Cerebellar cortex (tissue), 1 donor: ENCODE results near the gene MX1.
A peak's percentile ranks its signal among the peaks of the same experiment; 100 is the strongest.

Experiments used
- DNase-seq: peaks from one replicate; pipeline ENCODE4 v3.0.0-alpha.2; 2015; ENCODE audit warnings: low spot score

MX1 gene, protein sequence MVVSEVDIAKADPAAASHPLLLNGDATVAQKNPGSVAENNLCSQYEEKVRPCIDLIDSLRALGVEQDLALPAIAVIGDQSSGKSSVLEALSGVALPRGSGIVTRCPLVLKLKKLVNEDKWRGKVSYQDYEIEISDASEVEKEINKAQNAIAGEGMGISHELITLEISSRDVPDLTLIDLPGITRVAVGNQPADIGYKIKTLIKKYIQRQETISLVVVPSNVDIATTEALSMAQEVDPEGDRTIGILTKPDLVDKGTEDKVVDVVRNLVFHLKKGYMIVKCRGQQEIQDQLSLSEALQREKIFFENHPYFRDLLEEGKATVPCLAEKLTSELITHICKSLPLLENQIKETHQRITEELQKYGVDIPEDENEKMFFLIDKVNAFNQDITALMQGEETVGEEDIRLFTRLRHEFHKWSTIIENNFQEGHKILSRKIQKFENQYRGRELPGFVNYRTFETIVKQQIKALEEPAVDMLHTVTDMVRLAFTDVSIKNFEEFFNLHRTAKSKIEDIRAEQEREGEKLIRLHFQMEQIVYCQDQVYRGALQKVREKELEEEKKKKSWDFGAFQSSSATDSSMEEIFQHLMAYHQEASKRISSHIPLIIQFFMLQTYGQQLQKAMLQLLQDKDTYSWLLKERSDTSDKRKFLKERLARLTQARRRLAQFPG

DNA sequence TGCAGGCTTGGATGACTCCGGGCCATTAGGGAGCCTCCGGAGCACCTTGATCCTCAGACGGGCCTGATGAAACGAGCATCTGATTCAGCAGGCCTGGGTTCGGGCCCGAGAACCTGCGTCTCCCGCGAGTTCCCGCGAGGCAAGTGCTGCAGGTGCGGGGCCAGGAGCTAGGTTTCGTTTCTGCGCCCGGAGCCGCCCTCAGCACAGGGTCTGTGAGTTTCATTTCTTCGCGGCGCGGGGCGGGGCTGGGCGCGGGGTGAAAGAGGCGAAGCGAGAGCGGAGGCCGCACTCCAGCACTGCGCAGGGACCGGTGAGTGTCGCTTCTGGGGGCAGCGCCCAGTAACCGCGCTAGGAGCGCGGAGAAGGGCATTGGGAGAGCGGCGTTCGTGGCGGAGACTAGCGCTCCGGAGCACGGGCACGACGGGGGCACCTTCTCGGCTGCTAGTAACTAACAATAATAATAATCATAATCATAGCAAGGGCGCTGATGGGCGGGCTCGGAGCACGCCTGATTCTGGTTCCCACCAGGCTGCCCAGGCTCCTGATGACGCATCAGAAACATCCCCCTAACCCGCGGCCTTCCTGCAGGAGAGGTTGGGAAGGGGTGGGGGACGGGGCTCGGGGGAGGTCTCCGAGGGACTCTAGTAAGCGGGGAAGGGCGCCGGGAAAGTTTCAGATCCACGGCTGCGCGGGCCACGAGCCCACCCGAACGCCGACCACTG is at the start of gene MX1:
Gene MX1 (plus strand): TSS at position 286 of the 722 bp plus-strand sequence. CDS start 5,832 bp downstream, outside the sequence.
- DNase-seq, result peak; percentile 2

DNA sequence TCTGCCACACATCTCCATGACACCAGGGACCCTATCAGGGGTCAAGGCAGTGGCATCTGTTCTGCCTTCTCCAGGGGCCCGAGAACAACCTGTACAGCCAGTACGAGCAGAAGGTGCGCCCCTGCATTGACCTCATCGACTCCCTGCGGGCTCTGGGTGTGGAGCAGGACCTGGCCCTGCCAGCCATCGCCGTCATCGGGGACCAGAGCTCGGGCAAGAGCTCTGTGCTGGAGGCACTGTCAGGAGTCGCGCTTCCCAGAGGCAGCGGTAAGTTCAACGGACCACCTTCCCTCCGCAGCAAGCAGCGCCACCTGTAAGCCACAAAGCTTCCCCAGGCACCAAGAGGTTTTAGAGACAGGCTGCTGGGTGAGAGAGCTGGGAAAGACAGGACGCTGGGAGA is 48.3 kb upstream of the MX1 start:
- no peak for DNase-seq

DNA sequence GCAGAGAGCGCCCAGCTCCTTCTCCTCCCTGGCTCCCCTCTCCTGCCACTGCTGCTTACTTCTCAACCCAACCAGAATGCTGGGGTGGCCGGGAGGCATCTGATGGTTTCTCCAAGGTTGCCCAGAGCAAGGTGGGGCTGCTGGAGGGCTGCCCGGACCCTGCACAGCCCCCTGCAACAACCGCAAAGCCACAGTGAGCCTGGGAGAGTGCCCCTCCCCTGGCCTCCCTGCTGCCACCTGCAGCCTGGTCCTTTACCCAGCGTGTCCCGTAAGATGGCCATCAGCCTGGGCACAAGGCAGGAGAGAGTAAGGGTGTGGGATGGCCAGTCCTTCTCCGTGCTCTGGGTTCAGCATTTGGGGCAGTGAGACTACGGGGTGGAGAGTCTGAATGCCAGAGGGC is 47.2 kb upstream of the MX1 start:
- DNase-seq, result no peak

DNA sequence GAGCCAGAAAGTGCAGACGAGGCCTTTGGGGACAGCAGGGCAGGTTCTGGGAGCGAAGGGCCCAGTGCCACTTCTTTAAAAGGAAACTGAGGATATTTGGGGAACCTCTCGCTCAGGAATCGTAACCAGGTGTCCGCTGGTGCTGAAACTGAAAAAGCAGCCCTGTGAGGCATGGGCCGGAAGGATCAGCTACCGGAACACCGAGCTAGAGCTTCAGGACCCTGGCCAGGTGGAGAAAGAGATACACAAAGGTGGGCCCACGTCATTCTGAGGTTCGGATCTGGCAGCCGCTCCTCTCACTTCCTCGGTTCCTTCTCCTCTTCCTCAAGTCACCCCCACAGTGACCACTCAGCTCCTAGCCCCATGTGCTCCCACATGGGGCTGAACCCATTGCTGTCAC is 46.1 kb upstream of the MX1 start:
- DNase-seq, result no peak

DNA sequence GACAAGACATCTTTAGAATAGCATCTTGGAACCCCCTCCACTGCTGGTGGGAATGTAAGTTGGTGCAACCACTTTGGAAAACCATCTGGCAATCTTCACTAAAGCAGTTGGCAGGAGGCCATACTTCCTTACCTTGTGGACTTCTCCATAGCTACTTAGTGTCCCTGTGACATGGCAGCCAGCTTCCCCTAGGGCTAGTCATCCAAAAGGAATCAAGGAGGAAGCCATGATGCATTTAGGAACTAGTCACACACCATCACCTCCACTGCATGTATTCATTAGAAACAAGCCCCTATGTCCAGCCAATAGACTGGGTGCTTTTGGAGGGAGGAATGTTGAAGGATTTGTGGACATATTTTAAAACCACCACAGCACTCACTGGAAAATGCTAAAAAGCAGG is 44.3 kb upstream of the MX1 start:
- no peak for DNase-seq

DNA sequence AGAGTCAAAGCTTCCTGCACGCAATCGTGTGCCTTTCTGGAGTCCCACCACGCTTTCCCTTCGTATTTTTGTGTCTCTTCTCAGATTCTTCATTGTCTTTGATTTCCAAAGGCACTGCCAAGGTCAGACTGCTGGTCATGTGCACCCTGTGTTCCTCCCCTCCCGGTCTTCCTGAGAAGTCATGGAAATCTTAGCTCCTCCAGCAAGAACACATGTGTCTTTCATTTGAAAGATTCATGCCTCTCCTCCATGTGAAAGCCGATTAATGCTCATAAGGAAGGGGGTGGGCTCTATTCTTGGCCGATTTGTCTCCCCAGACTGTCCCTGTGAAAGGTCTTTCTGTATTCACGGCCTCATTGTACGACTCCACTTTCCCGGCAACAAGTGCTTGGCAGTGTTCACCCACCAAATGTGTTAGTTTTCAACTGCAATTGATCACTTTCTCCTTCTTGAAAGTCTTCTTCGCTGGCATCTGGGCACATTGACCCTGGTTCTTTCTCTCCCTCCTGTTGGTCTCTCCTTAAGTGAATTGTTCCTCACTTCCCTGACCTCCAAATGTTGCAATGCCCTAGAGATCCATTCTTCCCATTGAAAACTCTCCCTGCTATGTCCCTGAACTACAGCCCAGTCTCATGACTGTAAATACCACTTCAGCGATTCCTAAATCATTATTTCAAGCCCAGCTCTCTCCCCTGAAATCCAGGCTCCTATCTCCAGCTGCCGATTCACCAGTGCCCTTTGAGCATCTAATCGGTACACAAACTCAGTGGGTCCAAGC is 38.8 kb upstream of the MX1 start:
- no peak for DNase-seq

DNA sequence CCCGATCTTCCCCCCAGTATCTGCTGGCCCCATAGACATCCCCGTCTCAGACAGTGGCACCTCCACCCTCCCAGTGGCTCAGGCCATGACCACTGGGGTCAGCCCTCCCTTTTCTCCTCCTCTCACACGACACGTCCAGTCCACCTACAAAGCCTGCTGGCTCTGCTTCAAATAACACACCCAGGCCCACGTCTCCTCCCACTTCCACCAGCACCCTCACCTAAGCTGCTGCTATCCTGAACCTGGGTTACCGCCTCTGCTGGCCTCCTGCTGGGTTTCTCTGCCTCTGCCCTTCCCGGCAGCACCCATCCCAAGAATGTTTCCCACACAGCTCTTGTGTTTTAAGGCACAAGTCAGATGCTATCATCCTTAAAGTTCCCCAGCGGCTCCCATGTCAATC is 38.2 kb upstream of the MX1 start:
- DNase-seq, result no peak

DNA sequence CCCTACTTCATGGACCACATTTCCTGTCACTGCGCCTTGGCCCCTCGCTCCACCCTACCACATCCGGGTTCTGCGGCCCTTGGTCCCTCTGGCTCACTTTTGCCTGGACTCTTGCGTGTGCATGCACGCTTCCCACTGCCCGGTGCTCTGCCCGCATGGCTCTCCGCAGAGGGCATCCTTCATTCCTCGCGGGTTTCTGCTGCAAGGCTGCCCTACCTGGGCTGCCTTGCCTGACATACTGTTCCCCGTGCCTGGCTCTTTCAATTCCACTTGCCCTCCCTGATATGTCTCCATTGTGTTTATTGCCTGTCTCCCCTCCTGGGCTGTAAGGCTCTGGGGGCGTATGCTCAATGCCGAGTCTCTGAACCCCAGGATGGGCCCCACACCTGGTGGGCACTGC is 37.8 kb upstream of the MX1 start:
- DNase-seq, result no peak

DNA sequence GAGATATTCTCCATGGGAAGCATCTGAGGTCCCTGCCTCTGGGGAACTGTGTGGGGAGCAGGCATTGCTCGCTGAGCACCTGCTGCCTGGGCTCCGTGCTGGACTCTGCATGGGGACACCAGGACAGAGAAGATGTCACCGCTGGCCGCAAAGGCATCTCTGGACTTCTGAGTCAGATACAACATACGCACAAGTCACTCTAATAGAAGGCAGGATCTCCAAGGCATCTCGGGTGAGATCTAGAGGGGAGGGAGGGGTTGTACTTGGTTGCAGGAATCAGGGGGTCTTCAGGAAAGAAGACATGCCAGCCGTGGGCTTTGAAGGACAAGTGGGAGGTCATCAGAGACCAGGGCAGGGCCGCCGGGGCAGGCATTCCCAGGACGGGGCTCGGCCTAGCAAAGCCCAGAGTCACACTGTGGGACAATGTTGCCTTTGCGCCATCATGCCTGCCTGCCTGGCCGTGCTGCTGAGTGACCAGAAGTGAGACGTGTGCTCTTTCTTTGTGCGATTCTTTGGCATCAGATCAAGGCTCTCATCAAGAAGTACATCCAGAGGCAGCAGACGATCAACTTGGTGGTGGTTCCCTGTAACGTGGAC is 35.9 kb upstream of the MX1 start:
- DNase-seq, result no peak

DNA sequence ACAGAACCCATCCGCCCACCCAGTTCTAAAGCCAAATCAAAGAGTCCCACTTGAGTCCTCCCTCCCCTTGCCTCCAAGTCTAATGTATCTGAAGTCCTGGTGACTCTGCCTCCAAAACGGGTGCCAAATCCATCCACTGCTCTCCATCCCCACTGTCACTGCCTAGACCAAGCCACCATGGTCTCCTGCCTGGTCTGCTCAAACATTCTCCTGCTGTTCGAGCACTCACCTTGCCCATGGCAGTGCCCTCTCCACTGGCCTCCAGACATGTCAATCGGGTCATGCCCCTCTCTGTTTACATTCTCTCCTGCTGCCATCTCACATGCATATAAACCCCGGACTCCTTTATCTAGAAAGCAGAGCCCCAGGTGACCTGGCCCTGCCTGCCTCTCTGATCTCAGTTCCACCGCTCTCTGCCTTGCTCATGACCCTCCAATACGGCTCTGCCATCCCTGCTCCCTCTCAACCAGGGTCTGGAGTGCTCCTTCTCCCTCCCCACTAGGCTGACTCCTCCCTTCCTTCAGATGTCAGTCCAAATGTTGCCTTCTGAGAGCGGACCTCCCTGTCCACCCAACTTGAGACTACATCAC is 32.1 kb upstream of the MX1 start:
- no peak for DNase-seq

DNA sequence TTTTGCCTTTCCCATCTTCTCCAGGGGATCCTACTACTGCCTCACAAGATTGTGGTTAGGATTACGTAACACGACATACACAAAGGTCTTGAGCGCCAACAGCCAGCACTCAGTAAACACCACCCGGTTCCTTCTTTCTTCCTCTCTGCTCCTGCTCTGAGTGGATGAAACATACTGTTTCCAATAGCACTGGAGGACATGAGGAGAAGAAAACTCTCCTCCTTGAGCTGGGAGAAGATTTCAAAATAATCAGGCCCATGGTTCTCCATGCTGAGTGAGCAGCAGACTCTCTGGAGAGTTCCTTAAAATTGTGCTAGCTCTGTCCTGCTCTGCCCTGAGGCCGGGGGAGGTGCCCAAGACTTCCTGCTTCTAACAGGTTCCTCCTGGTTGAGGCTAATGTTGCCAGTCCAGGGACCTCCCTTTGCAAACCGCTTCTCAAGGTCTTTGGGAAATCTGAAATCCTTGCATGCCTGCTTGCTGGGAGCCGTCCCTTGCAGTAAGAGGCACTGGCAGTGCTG is 29.4 kb upstream of the MX1 start:
- DNase-seq, result no peak

DNA sequence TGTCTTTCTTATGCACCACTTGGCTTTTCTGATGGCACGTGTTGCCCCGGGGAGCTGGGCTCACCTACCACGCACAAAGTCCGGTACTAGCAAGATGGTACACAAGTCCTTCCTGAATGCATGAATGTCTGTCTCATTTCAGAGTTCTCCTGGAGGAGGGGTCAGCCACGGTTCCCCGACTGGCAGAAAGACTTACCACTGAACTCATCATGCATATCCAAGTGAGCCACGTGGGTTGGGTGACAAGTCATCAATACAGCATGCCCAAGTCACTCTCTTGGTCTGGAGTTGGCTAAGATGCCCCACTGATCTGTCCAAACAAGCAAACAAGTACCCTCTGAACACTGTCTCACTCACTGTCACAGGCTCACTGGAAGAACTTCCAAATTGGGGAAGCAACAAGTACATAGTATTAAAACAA is 28.6 kb upstream of the MX1 start:
- DNase-seq, result no peak

DNA sequence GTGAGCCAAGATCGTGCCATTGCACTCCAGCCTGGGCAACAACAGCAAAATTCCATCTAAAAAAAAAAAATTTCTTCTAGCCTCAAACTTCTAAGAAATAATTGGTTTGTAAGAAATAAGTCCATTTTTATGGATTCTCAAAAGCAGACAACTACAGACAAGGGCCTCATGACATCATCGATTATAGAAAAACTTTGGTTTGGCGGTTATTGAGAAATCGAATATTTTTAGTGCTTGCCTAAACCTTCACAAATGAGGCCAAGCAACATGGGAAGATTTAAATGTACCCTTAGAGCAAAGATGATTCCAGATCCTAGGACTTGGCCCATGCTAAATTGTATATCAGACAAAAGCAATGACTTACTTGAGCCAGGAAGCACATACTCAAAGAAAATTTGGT is 27.8 kb upstream of the MX1 start:
- DNase-seq, result no peak

DNA sequence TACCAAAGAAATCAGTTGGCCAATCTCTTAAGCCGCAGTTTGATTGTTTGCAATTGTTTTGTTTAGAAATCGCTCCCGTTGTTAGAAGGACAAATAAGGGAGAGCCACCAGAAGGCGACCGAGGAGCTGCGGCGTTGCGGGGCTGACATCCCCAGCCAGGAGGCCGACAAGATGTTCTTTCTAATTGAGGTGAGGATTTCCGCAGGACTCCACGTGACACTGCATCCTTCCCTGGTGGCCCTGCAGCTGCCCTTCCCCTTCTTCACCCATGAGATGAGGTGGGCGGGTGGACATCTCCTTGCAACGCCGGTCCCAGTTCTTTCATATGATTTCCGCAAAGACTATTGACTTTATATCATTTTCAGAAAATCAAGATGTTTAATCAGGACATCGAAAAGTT is 27.2 kb upstream of the MX1 start:
- no peak for DNase-seq

DNA sequence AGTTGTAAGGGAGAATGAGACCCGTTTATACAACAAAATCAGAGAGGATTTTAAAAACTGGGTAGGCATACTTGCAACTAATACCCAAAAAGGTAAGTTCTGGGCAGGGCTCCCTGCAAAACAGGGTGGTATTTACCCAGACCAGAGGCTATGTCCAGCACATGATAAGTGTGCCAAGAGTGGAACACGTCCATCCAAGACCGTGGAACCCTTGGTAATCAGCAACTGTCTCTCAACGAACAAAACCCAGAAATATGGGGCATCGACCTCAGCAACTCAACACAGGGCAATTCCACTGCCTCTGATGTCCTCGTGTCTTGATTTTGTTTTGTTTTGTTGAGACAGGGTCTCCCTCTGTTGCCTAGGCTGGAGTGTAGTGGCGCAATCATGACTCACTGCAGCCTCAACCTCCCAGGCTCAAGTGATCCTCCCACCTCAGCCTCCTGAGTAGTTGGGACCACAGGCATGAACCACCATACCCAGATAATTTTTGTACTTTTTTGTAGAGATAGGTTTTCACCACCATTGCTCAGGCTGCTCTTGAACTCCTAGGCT is 26.7 kb upstream of the MX1 start:
- no peak for DNase-seq

DNA sequence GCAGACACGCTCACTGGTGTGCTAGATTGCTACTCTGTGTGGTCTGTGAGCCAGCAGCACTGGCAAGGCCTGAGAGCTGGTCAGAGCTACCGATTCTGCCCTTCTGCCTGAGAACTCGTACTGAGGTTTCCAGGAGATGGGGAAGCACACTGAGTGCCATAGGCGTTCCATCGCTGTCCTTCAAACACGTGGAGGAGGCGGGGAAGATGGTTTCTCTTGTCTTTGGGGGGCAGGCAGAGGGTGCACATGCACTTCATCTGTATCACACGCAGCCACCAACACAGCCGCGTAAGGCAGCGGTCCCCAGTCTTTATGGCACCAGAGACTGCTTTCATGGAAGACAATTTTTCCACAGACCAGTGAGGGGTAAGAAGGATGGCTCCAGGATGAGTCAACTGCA is 23.8 kb upstream of the MX1 start:
- DNase-seq, result no peak

DNA sequence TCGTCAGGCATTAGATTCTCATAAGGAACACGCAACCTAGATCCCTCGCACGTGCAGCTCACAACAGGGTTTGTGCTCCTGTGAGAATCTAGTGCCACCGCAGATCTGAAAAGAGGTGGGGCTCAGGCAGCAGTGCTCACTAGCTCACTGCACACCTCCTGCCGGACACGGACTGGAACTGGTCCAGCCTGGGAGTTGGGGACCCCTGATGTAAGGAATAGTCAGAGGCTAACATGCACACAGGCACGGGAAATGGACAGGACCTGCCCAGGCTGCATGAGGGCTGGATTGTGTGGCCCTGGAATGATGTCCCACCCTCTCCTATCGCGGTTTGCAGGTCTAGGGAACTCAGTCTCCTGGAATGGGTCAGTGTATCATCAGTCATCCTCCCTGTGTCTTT is 23.2 kb upstream of the MX1 start:
- no peak for DNase-seq

DNA sequence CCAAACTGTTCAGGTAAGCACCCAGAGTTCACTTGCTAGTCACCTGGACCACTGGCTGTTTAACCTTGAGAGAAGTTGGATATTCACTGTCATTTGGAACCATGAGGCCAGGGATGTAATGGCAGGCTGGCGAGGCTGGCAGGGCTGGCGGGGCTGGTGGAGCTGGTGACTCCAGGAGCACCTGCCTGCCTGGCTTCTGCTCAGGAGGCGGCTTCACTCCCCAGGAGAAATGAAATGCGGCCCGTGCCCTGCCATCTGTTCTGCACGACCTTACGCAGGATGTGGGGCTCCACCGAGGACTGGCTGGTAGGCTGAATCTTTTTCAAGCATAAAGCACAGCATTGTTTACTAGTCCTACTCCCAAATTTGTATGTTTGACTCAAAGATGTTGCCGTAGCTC is 22.7 kb upstream of the MX1 start:
- DNase-seq, result peak; percentile 54

DNA sequence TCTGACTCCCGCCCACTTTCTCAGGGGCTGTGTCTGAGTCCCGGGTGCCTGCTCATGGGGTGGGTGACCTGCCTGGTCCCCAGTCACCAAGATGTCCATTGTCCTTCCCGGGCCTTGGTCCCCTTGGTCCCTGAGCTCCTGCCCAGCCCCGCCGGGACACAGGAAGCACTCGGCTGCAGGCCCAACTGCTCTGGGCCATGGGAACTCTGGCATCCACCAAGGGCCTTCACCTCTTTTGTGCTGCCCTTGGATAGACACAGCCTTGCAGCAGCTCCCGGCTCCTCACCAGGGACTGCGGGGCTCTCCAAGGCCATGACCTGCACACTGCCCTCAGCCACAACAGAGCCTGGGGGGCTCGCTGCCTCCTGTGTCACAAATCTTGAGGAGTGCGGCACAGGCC is 22.1 kb upstream of the MX1 start:
- DNase-seq, result no peak

DNA sequence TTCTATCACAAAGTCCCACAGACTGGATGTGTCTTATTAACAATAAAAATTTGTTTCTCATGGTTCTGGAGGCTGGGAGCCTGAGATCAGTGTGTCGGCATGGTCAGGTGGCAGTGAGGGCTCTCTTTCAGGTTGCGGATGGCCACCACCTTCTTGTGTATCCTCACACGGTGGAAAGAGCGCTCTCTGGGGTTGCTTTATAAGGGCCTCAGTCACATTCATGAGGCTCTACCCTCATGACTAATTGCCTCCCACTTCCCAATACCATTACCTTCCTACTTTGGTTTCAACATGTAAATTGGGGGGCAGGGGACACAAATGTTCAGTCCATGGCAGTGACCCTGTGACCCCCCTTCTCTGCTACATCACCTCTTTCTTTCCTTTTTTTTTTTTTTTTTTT is 20.7 kb upstream of the MX1 start:
- DNase-seq, result no peak

DNA sequence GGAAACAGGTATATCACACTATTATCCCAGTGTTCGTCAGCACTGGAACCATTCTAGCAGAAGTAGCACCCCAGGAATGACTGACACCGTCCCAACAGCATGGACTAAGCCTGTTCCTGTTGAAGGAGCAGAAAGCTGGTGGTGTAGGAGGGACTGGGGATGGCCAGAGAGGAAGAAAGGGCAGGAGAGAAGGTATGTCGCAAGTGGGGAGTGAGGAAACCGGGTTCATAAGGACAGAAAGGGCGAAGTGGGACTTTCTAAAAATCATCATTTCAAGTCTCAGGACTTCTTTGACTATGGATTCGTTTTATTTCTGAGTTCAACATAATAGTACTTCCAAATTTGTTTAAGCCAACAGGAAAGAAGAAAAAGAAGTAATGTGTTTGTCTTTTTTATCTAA is 19.7 kb upstream of the MX1 start:
- no peak for DNase-seq
